AG20443 (cell line): Measurements from ENCODE around the gene SPDYE17.
"Not testable (repeated sequence)": the region's sequence is repeated elsewhere in the genome, so short reads cannot be mapped to it uniquely, and the experiment has no call there.

ENCODE experiments used
- DNase-seq: peaks from one replicate; pipeline ENCODE4 v3.0.0; 2012; ENCODE audit warnings: low spot score, mixed read lengths

The SPDYE17 gene

DNA sequence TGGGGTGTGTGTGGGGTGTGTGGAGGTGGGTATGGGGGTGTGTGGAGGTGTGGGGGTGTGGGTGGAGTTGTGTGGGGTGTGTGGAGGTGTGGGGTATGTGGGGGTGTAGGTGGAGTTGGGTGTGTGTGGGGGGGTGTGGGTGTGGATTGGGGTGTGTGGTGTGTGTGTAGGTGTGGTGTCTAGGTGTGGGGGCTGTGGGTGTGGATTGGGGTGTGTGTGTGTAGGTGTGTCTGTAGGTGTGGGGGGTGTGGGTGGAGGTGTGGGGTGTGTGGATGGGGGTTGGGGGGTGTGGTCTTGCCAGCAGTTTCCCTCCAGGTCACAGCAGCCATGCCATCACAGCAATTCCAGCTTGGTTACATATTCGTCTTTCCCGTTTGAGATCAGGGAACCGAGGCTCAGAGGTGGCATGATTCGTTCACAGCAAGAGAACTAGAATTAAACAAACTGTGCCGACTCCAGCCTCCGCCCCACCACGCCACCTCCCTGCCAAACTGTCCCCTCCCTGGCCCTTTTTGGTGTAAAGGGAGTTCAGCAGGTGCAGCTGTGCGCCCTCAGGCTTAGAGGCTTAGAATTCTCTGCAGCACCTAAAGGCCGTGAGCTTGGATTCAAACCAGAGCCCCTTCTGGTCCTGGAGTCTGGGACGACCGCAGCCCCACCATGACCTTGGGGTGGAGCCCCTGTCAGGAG lies 33.3 kb downstream of the SPDYE17 start:
- peak; percentile 17 for DNase-seq

DNA sequence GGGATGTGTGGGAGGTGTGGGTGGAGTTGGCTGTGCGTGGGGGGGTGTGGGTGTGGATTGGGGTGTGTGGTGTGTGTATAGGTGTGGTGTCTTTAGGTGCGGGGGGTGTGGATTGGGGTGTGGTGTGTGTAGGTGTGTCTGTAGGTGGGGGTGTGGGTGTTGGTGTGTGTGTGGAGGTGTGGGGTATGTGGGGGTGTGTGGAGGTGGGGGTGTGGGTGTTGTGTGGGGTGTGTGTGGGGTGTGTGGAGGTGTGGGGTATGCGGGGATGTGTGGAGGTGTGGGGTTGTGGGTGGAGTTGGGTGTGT lies 33.9 kb downstream of the SPDYE17 start:
- peak; percentile 5 for DNase-seq

DNA sequence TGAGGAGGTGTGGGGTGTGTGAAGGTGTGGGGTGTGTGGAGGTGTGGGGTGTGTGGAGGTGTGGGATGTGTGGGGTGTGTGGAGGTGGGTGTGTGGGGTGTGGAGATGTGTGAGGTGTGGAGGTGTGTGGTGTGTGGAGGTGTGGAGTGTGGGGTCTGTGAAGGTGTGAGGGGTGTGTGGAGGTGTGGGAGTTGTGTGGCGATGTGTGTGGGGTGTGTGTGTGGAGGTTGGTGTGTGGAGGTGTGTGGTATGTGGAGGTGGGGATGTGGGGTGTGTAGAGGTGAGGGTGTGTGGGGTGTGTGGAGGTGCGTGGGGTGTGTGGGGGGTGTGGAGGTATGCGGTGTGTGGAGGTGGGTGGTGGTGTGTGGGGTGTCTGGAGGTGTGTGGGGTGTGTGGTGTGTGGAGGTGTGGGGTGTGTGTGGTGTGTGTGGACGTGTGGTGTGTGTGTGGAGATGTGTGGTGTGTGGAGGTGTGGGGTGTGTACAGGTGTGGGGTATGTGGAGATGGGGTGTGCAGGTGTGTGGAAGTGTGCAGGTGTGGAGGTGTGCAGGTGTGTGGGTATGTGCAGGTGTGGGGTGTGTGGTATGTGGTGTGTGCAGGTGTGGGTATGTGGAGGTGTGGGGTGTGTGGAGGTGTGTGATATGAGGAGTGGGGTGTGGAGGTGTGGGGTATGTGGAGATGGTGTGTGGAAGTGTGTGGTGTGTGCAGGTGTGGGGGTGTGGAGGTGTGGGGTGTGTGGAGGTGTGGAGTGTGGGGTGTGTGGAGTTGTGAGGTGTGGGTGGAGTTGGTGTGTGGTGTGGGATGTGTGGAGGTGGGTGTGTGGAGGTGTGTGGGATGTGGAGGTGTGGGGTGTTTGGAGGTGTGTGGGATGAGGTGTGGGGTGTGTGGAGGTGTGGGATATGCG lies 34.5 kb downstream of the SPDYE17 start:
- DNase-seq, result peak; percentile 22

DNA sequence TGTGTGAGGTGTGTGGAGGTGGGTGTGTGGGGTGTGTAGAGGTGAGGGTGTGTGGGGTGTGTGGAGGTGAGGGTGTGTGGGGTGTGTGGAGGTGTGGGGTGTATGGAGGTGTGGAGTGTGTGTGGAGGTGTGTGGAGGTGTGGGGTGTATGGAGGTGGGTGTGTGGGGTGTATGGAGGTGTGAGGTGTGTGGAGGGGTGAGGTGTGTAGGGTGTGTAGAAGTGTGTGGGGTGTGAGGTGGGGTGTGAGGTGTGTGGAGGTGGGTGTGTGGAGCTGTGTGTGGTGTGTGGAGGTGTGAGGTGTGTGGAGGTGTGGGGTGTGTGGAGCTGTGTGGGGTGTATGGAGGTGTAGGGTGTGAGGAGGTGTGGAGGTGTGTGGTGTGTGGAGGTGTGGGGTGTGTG lies 35.2 kb downstream of the SPDYE17 start:
- DNase-seq, result not testable (repeated sequence)

DNA sequence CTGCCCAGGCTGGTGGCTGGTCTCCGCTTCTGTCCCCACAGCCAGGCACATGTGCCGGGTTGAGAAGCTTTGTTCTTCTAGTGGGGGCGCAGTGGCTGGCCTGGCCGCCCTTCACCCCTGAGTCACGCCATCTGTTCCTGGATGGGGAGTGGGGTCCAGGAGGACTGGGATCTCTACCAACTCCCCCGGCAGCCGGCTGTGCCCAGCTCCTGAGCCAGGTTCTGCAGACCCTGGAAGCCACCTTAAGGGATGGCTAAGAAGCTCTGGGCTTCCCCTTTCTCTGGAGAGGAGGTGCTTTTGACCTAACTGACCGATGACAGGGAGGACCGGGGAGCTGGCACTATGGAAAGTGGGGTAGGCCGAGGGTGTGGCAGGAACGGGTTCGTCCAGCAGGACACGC lies 37.9 kb downstream of the SPDYE17 start:
- not testable (repeated sequence) for DNase-seq

DNA sequence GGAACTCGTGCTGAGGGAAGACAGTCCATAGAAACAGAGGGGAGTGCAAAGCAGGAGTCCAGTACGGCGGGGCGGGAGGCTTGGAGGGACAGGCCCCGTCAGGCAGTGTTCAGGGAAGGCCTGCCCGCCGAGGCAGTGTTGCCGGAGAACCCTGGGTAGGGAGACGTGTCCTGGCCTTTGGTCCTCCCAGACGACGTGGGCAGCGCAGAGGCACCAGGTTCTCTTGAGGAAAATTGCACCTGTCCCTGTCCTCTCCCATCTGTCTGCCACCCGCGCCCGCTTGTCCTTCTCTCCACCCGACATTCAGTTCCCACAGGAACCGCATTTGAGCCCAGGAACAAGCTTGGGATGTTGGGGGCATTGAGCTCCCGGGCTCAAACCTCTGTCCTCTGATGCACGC lies 38.3 kb downstream of the SPDYE17 start:
- not testable (repeated sequence) for DNase-seq

DNA sequence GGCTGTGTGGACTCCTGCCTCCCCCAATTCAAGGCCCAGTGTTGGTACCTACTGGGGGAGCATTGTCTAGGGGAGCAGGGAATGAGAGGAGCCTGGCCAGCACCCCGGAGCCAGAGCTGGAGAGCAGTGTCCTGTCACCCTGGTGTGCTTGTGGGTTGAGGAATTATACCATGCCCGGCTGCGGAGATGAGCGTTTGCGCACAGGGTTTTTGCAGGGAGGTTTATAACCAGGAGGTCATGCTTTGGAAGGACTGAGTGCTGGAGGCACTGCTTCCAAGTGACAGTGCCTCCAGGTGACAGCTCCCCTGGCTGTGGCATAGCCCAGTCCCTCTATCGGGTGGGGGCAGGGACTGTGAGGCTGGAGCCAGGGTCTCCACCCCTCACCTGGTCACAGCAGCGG lies 39.3 kb downstream of the SPDYE17 start:
- not testable (repeated sequence) for DNase-seq

DNA sequence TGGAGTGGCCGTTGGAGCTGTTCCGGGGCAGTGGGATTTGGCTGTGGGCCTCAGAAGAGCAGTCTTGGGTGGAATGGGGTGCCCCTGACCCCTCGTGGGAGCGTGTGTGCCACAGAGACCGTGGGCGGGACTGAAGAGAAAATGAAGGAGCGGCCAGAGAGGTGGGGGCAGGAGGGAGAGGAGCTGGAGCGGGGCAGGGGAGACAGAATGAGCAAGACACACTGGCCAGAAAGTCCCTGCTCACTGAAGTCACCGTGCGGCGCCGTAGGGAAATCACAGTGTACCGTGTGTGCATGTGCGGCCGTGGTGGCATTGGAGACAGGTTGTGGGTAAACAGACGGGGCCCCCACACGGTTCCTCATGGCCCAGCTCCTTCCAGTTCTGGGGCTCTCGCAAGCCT lies 40.0 kb downstream of the SPDYE17 start:
- not testable (repeated sequence) for DNase-seq

DNA sequence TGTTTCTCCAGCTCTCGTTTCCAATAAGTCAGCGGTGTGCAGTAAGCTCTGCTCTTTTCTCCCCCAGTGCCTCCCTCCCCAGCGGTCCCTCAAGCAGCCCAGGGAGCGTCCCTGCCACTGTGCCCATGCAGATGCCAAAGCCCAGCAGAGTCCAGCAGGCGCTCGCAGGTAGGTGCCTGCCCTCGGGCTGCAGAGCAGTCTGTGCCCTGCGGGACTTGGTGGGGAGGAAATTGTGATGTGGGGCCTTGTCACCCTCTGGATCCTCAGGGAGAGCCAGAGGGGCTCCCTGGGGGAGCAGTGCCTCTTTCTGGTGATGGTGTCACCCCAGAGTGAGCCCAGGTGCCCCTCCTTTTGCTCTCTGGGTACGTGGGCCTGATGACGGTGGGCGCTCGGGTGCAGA lies 42.0 kb downstream of the SPDYE17 start:
- not testable (repeated sequence) for DNase-seq

DNA sequence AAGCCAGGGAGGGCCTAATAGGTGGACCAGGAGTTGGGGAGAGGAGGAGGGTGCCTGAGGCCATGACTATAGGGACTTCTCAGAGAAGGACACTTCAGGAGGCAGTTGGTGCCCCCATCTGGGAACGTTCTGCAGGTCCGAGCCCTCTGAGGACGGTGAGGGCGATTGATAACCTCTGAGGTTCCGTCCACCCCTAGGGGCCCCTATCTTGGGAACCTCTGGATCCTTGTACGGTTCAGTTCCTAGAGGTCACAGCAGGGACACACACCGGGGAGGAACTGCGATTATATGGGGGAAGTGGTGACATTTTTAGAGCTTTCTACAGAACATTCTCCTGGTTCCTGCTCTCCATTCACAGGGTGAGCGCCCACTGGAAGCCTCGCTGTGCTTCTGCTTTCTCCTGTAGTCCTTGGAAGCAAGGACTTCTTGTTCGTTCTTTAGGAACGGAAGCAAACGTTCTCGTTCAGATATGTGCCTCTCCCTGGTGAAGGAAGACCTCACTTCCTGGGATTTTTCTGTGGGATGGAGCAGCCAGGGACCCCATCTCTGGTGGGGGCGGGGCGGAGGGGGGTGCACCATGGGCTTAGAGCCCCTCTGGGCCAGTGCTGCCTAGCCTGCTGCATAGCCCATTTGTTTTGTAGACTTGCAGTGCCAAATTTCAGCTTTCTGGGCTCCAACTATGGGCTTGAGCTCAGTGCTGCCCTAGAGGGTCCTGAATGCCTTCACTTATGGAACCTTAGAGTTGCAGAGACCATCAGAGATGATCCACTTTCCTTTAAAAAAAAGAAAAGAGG lies 46.0 kb downstream of the SPDYE17 start:
- not testable (repeated sequence) for DNase-seq

DNA sequence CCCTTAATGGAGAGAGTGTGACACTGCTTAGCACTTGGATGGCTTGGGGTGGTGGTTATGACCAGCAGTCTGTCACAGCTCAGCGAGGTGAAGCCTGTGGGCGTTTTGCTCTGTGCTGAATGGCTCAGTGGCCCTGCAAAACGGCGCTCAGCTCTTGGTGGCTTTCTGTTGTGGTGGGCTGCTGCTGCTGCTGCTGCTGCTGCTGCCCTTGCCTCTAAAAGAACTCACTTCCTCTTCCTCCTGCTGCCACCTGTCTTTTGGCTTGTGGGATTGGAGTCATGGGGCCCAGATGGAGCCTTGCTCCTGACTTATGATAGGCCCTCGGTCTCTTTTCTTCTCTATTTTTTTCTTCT lies 47.4 kb downstream of the SPDYE17 start:
- DNase-seq, result not testable (repeated sequence)

DNA sequence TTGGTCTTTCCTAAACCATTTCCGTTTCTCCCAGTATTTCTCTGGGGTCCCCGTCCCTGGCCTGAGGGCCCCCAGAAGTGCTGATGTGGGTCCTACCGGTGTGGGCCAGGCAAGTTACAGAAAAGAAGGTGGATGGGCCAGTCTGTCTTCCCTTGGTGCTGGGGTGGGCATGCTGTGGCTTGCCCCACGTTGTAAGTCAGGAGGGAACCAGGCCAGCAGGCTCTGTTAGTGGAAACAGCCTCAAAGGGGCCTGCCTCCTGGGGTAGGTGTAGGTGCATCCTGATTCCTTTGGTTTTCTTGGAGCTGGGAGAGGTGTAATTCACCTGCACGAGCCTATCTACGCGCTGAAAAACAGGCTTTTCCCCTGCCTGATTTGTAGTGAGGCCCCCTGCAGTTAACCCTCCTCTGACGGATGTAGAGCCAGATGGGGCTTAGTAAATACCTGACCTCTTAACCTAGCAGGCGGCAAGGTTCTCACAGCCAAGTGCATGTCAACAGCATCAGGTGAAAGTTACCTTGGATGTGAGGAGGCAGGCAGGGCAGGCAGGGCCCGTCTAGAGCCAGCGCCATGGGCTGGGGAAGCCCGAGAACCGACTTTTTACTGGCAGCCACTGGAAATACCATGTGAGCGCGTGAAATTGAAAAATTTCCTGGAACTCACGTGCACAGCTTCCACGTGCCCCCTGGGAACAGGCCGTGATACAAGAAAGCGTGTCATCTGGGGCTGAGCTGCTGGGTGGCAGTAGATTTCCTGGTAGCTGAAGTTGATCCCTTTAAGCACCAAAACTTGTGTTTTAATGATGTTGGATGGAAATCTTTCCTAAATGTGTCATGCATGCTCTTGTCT lies 48.0 kb downstream of the SPDYE17 start:
- not testable (repeated sequence) for DNase-seq

DNA sequence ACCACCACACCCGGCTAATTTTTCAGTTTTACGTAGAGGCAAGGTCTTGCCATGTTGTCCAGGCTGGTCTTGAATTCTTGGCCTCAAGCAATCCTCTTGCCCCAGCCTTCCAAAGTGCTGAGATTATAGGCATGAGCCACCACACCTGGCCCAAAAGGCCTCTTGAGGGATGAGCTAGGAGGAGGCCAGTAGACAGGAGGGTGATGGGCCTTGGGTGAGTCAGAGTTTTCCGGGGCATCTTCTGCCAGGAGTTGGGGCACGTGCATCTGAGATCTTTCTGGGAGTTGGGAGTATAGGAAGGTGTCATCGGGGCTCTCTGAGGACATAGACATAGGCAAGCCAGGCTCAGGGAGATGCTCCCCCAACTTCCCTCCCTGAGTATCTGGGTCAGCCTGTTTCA lies 48.8 kb downstream of the SPDYE17 start:
- DNase-seq, result not testable (repeated sequence)

DNA sequence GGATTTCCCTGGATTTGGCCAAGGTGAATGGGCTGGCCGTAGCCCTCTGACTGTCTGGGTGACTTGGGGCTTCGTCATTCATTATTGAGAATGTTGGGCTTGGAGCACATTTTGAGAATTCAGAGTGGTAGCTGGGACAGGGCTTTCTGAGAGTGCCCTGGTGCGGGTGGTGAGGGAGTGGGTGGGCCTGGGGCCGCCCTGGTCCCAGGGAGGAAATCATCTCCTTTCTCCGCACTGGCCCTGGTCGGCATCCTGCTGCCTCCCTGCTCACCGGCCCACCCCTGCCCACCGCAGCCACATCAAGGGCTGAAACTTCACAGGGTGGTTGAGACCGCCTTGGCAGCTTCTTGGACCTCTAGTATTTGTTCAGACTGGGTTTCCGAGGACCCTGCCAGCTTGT lies 49.7 kb downstream of the SPDYE17 start:
- not testable (repeated sequence) for DNase-seq

DNA sequence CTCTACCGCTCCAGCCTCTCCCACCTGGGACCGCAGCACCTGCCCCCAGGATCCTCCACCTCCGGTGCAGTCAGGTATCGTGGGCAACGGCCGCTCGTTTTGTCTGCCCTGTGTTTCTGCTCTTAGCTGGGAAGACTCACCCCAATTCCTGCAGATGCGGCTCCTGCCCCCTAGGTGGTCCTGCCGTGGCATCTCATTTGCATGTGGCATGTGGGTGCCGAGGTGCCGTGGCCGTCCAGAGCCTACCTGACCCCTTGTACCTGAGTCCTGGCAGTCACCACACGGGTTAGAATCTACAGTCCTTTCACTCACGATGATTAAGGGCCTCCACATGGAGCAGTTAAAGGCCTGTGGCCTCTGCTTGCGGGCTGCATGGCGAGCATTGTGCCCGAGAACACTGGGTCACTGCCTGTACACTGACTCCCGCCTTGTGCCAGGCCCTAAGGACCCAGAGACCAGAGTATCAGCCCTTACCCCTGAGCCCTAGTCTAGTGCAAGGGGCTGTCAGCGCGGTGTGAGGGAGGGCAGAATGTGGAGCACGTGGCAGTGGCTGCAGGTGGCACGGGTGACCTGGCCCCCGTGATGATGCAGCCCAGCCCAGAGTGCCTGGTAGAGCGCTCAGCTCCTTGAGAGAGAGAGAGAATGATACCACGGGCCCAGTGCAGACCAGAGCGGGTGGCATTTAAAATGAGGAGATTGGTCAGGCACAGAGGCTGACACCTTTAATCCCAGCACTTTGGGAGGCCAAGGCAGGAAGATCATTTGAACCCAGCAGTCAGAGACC lies 50.8 kb downstream of the SPDYE17 start:
- DNase-seq, result not testable (repeated sequence)

DNA sequence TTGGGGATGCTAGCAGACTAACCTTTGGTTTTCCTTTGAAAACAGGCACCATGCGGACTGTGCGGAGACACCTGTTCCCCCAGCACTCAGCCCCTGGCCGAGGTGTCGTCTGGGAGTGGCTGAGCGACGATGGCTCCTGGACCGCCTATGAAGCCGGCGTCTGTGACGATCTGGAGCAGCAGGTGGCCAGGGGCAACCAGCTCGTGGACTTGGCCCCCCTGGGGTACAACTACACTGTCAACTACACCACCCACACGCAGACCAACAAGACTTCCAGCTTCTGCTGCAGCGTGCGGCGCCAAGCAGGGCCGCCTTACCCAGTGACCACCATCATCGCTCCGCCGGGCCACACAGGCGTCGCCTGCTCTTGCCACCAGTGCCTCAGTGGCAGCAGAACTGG lies 51.6 kb downstream of the SPDYE17 start:
- DNase-seq, result not testable (repeated sequence)

DNA sequence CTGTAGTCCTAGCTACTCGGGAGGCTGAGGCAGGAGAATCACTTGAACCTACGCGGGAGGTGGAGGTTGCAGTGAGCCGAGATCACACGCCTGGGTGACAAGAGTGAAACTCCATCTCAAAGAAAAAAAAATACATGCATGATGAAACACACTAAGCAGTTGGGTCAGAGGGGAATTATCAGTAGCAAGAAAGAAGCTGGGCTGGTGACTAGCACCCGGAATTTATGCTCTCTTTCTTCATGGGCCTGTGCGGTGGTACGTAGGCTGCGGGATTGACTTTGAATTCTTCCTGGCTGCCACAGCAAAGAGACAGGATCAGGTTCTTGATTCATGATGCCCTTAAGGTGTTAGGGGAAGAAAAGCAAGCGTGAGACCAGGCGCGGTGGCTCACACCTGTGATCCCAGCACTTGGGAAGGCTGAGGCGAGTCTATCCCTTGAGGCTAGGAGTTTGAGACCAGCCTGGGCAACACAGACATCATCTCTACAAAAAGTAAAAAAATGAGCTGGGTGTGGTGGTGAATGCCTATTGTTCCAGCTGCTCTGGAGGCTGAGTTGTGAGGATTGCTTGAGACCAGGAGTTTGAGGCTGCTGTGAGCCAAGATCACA lies 54.3 kb downstream of the SPDYE17 start:
- DNase-seq, result not testable (repeated sequence)

DNA sequence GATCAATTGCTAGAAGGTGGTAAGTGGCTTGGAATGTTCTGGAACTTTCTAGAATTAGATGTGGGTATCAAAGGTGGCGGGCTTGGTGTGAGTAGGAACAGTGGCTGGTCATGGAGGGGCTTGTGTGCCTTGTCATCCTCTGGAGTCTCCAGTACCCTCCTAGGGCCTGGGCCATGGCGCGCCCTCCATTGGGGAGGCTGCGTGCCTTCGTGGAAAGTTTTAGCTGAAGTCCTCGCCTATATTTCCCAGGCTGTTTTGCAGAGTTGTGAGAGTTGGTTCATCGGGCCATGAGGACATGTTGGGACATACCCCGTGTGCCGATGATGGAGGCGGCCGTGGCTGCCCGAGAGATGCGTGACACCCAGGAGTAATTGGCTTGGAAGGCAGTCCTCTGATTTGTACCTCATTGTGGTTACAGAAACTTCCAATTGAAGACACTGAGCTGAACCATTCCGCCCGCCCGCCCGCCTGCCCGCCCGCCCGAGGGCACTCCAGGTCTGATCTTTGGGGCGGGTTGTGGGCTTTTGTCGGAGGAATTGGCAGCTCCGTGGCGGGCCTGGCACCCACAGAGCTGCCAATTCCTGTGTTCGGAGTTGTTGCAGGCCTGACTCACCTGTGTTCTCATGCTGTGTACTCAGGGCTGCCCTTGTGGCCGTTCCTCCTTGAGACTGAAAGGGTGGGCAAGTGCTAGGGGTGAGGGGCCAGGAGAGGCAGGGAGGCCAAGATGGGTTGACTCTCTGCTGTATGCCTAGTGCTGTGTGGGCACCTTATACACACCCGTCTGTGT lies 57.2 kb downstream of the SPDYE17 start:
- not testable (repeated sequence) for DNase-seq

DNA sequence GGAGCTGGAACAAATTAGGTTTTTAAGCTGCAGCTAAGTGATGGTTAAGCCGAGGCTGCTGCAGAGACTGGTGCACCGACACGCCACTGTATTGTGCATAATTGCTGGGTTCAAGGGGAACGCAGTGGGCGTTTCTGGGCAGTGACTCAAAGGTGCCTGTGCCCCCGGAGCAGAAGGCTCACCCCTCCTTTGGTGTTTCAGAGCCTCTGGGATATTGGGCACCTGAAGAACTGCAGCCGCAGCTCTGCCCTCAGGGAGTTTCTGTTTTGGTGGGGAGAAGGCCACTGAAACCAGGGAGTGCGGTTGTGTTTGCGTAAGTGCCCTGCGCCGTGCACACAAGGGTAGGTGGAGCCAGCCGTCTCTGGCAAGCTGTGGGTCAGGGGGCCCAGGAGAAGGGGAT lies 57.8 kb downstream of the SPDYE17 start:
- not testable (repeated sequence) for DNase-seq

DNA sequence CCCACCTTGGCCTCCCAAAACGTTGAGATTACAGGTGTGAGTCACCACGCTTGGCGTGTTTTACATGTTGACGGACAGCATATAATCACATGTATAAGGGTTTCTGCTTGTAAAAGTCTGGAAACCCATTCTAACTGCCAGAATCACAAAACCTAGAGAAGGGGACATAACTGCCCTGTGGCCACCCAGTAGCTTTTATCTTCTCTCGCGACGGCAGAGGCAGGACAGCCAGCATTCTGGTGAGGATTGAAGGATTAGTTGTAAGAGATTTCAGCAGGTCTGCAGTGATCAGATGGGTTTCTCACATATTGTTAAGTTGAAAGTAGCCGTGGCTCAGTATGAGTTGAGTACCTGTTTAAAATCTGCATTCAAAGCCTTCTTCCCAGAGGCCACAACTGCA lies 59.8 kb downstream of the SPDYE17 start:
- not testable (repeated sequence) for DNase-seq
